GM20000 (cell line): ENCODE data around the gene SCYGR6.
A peak's percentile ranks its signal among the peaks of the same experiment; 100 is the strongest.

Source experiments
- DNase-seq: peaks from one replicate; pipeline ENCODE4 v3.0.0; 2012; ENCODE audit warnings: low spot score
- TF ChIP-seq, protein P1 (sequence below): IDR thresholded peaks from 2 replicates; pipeline ENCODE4 v1.5.1; 2012; ENCODE audit warnings: mild to moderate bottlenecking, control low read depth; ENCODE audit errors: extremely low read depth, missing control alignments

Gene SCYGR6

GRCh38 chr2:227724394-227725039 lies at the start of gene SCYGR6:
TSS of gene SCYGR6 (minus strand) at chr2:227724757. CDS start at chr2:227724757, 0 bp downstream.
- TF ChIP-seq, protein P1, sequence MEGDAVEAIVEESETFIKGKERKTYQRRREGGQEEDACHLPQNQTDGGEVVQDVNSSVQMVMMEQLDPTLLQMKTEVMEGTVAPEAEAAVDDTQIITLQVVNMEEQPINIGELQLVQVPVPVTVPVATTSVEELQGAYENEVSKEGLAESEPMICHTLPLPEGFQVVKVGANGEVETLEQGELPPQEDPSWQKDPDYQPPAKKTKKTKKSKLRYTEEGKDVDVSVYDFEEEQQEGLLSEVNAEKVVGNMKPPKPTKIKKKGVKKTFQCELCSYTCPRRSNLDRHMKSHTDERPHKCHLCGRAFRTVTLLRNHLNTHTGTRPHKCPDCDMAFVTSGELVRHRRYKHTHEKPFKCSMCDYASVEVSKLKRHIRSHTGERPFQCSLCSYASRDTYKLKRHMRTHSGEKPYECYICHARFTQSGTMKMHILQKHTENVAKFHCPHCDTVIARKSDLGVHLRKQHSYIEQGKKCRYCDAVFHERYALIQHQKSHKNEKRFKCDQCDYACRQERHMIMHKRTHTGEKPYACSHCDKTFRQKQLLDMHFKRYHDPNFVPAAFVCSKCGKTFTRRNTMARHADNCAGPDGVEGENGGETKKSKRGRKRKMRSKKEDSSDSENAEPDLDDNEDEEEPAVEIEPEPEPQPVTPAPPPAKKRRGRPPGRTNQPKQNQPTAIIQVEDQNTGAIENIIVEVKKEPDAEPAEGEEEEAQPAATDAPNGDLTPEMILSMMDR: no peak
- DNase-seq: no peak

DNA sequence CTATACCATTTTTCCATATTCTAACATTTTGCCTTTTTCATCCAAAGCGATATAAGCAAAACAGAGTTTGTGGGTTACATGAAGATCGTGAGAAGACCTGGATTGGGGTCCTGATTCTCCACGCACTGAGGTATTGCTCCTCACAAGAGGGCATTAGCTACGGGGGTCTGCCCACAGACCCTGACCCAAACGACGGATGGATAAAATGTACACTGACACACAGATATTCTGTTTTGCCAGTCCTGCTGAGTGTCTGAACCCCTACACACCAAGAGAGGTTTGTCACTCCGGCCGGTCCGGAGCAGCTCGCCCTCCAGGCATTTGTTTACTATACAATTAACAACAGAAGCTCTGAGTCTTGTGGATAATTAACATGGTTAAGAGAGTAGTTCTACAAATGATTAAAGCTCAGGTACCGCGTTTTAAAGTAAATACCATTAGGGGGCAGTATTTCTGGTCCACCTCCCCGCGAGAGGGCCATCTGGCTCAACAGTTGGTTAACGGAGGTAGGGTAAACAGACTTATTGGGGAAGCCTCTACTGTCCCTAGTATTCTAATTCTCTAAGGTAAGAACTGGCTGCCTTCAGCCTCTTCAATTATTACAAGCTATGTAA lies 49.6 kb upstream of the SCYGR6 start:
- DNase-seq: peak; percentile 32
- TF ChIP-seq, protein P1: peak; percentile 13

DNA sequence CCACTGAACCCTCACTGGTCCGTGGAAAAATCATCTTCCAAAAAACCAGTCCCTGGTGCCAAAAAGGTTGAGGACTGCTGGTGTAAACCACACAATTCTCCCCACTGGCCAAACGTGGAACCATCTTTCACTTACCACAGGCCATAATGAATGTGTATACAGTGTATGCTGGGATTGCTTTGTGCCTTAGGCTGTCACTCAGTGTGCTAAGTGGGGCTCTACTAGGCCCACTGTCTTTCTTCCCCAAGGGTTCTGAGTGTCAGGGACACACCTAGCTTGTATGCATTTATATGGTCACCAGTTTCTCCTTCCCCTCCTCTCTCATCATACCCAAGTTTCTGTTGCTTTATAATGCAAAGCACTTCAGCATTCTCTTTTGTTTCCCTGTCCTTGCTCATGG lies 48.4 kb upstream of the SCYGR6 start:
- no peak for DNase-seq
- TF ChIP-seq, protein P1: no peak

DNA sequence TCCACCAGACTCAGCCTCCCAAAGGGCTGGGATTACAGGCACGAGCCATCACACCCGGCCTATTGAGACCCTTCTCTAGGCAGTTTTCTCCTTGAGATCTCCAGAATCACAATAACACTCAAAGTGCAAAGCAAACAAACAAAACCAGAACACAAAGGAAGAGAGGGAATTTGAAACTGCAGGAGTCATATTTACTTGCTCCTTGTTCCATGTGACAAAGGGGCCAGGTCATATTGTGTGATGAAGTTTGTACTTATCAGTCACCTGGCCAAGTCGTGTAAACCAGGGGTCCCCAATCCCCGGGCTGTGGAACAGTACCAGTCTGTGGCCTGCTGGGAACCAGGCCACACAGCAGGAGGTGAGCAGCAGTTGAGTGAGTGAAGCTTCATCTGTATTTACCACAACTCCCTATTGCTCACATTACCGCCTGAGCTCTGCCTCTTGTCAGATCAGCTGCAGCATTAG lies 47.7 kb upstream of the SCYGR6 start:
- no peak for DNase-seq
- TF ChIP-seq, protein P1: no peak

GRCh38 chr2:227767830-227768229 lies 43.3 kb upstream of the SCYGR6 start:
- no peak for DNase-seq
- TF ChIP-seq, protein P1: no peak

- TF ChIP-seq, protein P1: peak; percentile 61
- peak; percentile 84 for DNase-seq
Measured at GRCh38 chr2:227766373-227766883, 41.9 kb upstream of the SCYGR6 start.

DNA sequence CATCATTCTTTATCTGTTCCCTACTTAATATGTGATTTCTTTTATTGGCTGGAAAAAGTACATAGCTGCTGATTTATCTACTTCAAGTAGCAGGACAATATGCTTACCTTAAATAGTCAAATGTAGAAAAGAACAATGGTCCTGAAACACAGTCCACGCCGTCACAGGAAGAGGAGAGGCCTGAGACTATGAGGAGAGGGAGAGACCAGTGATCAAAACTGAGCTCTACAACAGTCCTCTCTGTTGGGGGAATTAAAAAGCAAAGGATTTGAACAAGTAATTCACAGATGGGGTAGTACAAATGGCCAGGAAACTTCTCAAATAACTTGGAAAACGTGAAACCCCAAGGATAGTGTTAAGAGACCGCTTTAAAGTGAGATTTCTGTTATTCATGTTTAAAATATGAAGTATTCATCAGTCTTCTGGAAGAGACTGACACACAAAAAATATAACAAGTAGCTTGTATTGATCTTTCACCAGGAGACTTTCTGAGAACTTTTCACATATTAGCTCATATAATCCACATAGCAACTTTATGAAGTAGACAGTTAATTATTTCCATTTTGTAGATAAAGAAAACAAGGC lies 41.3 kb upstream of the SCYGR6 start:
- TF ChIP-seq, protein P1: no peak
- no peak for DNase-seq
